Smooth muscle cell (in vitro differentiated cells): ENCODE measurements around the gene CDH4. TPM values are rescaled to one million over a fixed set of nuclear protein-coding genes. Genes with fewer than 3 reads are reported as not detected.

Experiments used
- DNase-seq: peaks from one replicate; lab custom pipeline; 2025; ENCODE audit not compliant: unreplicated experiment; lab: John Stamatoyannopoulos, UW
- H2AFZ ChIP-seq: fragments of 200-600 bp; sonication (generic); 2 replicates; pipeline ENCODE4 v1.6.0; 2016; ENCODE audit warnings: antibody characterized with exemption, low read depth, mild to moderate bottlenecking
- H3F3A ChIP-seq: fragments of 200-600 bp; sonication (generic); 2 replicates; pipeline ENCODE4 v1.6.0; 2017; ENCODE audit warnings: antibody characterized with exemption, low read depth
- H3K27ac ChIP-seq: fragments of 200-600 bp; sonication (generic); 2 replicates; pipeline ENCODE4 v1.5.1; 2016; ENCODE audit warnings: low read depth, mild to moderate bottlenecking
- H3K27me3 ChIP-seq: fragments of 200-600 bp; sonication (generic); 2 replicates; pipeline ENCODE4 v1.6.1; 2016; ENCODE audit warnings: low read depth, mild to moderate bottlenecking
- H3K36me3 ChIP-seq: fragments of 200-600 bp; sonication (generic); 2 replicates; pipeline ENCODE4 v1.5.1; 2016; ENCODE audit warnings: low read depth
- H3K4me1 ChIP-seq: fragments of 200-600 bp; sonication (generic); 2 replicates; pipeline ENCODE4 v1.5.1; 2016; ENCODE audit warnings: low read depth
- H3K4me2 ChIP-seq: fragments of 200-600 bp; sonication (generic); 2 replicates; pipeline ENCODE4 v1.6.0; 2016; ENCODE audit warnings: mild to moderate bottlenecking
- H3K4me3 ChIP-seq: fragments of 200-600 bp; sonication (generic); 2 replicates; pipeline ENCODE4 v1.5.1; 2016; ENCODE audit warnings: mild to moderate bottlenecking
- H3K79me2 ChIP-seq: fragments of 200-600 bp; sonication (generic); 2 replicates; pipeline ENCODE4 v1.6.0; 2016; ENCODE audit warnings: low read depth, mild to moderate bottlenecking
- H3K9ac ChIP-seq: fragments of 200-600 bp; sonication (generic); 2 replicates; pipeline ENCODE4 v1.6.0; 2016; ENCODE audit warnings: low read depth
- H3K9me3 ChIP-seq: fragments of 200-600 bp; sonication (generic); replicated peaks from 2 replicates; pipeline ENCODE4 v1.5.1; 2016; ENCODE audit warnings: low read depth
- H4K20me1 ChIP-seq: fragments of 200-600 bp; sonication (generic); 2 replicates; pipeline ENCODE4 v1.6.0; 2016; ENCODE audit warnings: low read depth
- WGBS: methylation state at CpG from one replicate; pipeline ENCODE4 v1.1.7; 2016; ENCODE audit warnings: low lambda C conversion rate; 5-methylcytosine and 5-hydroxymethylcytosine counted together
- polyA plus RNA-seq: library from polyadenylated mRNA; unstranded; fragments of >200 nt; fragmentation: Nextera tagmentation; extraction: Ambion mirVana; gene quantifications from 2 replicates; pipeline ENCODE4 v1.2.1, GENCODE V29; 2016
- total RNA-seq: library from RNA; depleted of rRNA; stranded (reverse); fragments of >200 nt; gene quantifications from 2 replicates; pipeline ENCODE4 v1.2.3, GENCODE V29; 2014
- TF ChIP-seq, protein P1 (sequence below): fragments of 200-600 bp; sonication (generic); IDR thresholded peaks from 2 replicates; pipeline ENCODE4 v1.5.1; 2017; ENCODE audit warnings: borderline replicate concordance, mild to moderate bottlenecking, antibody characterized with exemption; ENCODE audit not compliant: insufficient read depth, poor library complexity, severe bottlenecking

Gene CDH4
- total and polyA plus RNA-seq, 2 experiments from 2014 or later, result 0.03 to 0.04 TPM

DNA sequence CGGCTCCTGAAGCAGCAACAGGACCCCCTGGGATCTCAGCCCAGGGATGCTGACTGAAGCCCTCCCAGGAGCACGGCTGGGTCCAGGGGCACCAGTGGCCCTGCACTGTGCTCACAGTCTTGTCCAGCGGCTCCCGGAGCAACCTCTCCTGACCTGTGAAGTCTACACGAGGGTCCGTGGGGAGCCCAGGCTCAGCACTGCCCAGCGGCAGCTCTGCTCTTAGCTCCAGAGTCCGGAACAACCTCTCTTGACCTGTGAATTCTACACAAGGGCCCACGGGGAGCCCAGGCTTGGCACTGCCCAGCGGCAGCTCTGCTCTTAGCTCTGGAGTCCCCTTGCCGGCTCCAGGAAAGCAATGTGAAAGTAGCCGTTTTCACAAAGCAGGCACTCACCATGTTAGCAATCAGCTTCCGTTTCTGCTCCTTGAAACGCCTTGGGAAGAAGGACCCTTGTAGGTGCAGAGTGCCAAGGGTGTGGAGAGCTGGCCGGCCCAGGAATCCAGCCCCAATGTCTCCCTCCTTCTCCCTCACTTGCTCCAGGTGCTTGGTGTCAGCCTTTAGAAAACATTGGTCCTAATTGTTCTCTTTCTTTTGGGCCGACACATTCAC is 310.9 kb downstream of the CDH4 start:
- Histone ChIP-seq H3K27me3 (no peaks in the 10 kb centered on the region), H3K36me3 (no peaks in the 10 kb centered on the region), H3K4me3 (no peak overlapping the region), H3K4me2 (no peak overlapping the region), H3K79me2 (no peaks in the 10 kb centered on the region), H4K20me1 (no peaks in the 10 kb centered on the region), H3K4me1 (peaks cover 6% of the 10 kb centered on the region), H3F3A (no peaks in the 10 kb centered on the region), H2AFZ (no peak overlapping the region), H3K9ac (no peak overlapping the region), H3K9me3 (no peaks in the 10 kb centered on the region), H3K27ac (no peak overlapping the region)
- no peak for DNase-seq
- 87% methylated on average over 16 of the region's 16 CpGs for WGBS
- TF ChIP-seq, protein P1, sequence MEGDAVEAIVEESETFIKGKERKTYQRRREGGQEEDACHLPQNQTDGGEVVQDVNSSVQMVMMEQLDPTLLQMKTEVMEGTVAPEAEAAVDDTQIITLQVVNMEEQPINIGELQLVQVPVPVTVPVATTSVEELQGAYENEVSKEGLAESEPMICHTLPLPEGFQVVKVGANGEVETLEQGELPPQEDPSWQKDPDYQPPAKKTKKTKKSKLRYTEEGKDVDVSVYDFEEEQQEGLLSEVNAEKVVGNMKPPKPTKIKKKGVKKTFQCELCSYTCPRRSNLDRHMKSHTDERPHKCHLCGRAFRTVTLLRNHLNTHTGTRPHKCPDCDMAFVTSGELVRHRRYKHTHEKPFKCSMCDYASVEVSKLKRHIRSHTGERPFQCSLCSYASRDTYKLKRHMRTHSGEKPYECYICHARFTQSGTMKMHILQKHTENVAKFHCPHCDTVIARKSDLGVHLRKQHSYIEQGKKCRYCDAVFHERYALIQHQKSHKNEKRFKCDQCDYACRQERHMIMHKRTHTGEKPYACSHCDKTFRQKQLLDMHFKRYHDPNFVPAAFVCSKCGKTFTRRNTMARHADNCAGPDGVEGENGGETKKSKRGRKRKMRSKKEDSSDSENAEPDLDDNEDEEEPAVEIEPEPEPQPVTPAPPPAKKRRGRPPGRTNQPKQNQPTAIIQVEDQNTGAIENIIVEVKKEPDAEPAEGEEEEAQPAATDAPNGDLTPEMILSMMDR, result no peak

DNA sequence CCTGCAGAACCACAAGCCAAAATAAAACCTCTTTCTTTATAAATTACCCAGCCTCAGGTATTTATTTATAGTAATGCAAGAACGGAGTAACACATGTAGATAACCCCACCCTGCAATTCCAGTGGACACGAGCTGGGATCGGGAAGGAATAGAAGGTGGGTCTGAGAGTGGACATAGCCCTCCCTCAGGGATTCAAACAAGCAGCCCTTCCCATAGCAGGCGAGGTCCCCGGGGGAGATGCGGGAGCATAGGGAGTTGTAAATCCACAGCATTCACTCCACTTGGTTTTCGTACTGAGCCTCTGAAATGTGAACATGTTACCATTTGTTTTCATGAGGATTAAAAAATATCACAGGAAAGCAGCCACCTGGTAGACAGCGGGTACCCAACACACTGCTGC is 312.6 kb downstream of the CDH4 start:
- Histone ChIP-seq H3K9ac (no peak overlapping the region), H4K20me1 (no peaks in the 10 kb centered on the region), H3K36me3 (no peaks in the 10 kb centered on the region), H2AFZ (no peak overlapping the region), H3K4me2 (no peak overlapping the region), H3K9me3 (no peaks in the 10 kb centered on the region), H3F3A (no peaks in the 10 kb centered on the region), H3K4me3 (no peak overlapping the region), H3K27ac (no peak overlapping the region), H3K27me3 (no peaks in the 10 kb centered on the region), H3K4me1 (peaks cover under 1% of the 10 kb centered on the region), H3K79me2 (no peaks in the 10 kb centered on the region)
- TF ChIP-seq, protein P1, result no peak
- DNase-seq, result no peak
- WGBS, result 96% methylated on average over 8 of the region's 8 CpGs

DNA sequence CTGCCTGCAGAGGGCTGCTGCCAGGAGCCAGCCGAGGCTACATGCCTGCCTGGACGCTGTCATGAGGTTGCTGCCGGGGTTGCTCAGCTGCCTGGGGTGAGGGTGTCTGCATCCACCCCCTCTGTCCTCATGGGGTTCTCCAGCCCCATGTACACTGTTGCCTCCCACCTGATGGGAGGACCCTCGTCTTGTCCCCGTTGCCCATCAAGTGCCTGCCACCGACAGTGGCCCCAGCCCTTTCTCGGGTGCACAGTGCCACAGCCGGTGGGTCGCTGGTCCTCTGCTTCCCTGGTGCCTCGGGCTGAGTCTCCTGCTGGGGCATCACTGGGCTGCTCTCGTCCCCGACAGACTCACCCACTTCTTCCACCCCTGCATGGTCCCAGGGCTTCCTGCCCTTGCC is 313.7 kb downstream of the CDH4 start:
- Histone ChIP-seq H3K27ac (no peak overlapping the region), H3K9me3 (no peaks in the 10 kb centered on the region), H4K20me1 (no peaks in the 10 kb centered on the region), H3K4me2 (no peak overlapping the region), H3K9ac (no peak overlapping the region), H3K79me2 (no peaks in the 10 kb centered on the region), H3F3A (no peaks in the 10 kb centered on the region), H3K36me3 (no peaks in the 10 kb centered on the region), H3K27me3 (no peaks in the 10 kb centered on the region), H2AFZ (no peak overlapping the region), H3K4me1 (peaks cover 8% of the 10 kb centered on the region), H3K4me3 (no peak overlapping the region)
- 93% methylated on average over 12 of the region's 12 CpGs for WGBS
- TF ChIP-seq, protein P1, result no peak
- DNase-seq, result no peak

DNA sequence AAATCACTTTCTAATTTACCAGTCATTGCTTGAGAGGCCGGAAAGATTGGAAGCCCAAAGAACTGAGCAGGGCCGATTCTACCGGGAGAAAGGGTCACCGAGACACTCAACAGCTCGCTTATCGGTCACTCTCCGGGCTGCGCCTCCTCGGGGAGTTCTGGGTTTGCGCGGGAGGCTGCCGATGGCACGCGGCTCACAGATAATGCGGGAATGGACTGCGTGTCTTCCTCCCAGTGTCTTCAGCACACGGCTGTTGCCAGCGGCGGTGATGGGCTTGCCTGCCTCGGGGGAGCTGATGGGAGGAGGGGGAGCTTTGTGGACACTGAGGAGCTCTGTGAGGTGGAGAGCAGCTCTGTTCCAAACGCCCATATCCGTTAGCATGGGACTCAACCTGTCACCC is 314.6 kb downstream of the CDH4 start:
- Histone ChIP-seq H3K4me3 (no peak overlapping the region), H3K4me1 (peaks cover 8% of the 10 kb centered on the region), H3K27ac (no peak overlapping the region), H3K79me2 (no peaks in the 10 kb centered on the region), H3K4me2 (no peak overlapping the region), H2AFZ (no peak overlapping the region), H3K9me3 (no peaks in the 10 kb centered on the region), H3K36me3 (no peaks in the 10 kb centered on the region), H4K20me1 (no peaks in the 10 kb centered on the region), H3F3A (no peaks in the 10 kb centered on the region), H3K27me3 (no peaks in the 10 kb centered on the region), H3K9ac (no peak overlapping the region)
- no peak for DNase-seq
- TF ChIP-seq, protein P1, result no peak
- 85% methylated on average over 22 of the region's 22 CpGs for WGBS
